GM12878 (cell line): ENCODE results near the gene QSOX1. TPM values are rescaled to one million over a fixed set of nuclear protein-coding genes. Genes with fewer than 3 reads are reported as not detected.

Source experiments
- ATAC-seq: fragments of 200-7000 bp; cut with Tn5 transposase; 3 replicates; pipeline ENCODE4 v1.9.1; 2020; ENCODE audit warnings: mild to moderate bottlenecking, moderate library complexity
- BruUV-seq: library from RNA; stranded (reverse); fragments of 400-500 nt; replicated peaks from 2 replicates; lab custom pipeline; 2021; lab: Mats Ljungman, UMichigan
- CTCF ChIA-PET: fragments of 300-600 bp; sonication (Branson Sonifier 250); formaldehyde crosslinking; extraction: SDS; loops from one replicate; lab custom pipeline; 2021; ENCODE audit warnings: inconsistent platforms; lab: Yijun Ruan, JAX
- POLR2A ChIA-PET: fragments of 350-600 bp; formaldehyde crosslinking; extraction: SDS; loops from one replicate; lab custom pipeline; 2021; ENCODE audit warnings: inconsistent platforms; lab: Charles Lee
- RAD21 ChIA-PET: fragments of 300-600 bp; sonication (Branson Sonifier 250); formaldehyde crosslinking; loops from one replicate; lab custom pipeline; 2023; ENCODE audit warnings: antibody characterized with exemption; ENCODE audit not compliant: unreplicated experiment; lab: Charles Lee
- SMC1A ChIA-PET: fragments of 300-600 bp; sonication (Branson Sonifier 250); formaldehyde crosslinking; loops from one replicate; lab custom pipeline; 2023; ENCODE audit not compliant: unreplicated experiment, uncharacterized antibody; lab: Charles Lee
- DNase-seq: peaks from one replicate; pipeline ENCODE4 v3.0.0-alpha.2; 2011; ENCODE audit warnings: low read depth, low spot score
- FAIRE-seq: peaks from 3 replicates; lab custom pipeline; 2011; peaks lifted over from hg19 to GRCh38; lab: Jason Lieb, UNC
- H2AFZ ChIP-seq: 2 replicates; pipeline ENCODE4 v1.6.0; 2011; ENCODE audit warnings: low read depth, low read length, control low read depth; ENCODE audit not compliant: control insufficient read depth
- H3K27ac ChIP-seq: 2 replicates; pipeline ENCODE4 v1.5.1; 2011; ENCODE audit warnings: control low read depth; ENCODE audit not compliant: control insufficient read depth, insufficient read depth
- H3K27me3 ChIP-seq, 2 experiments: replicated peaks in 1 of 2; 2 replicates each; pipeline versions ENCODE4 v1.6.0 to v1.6.1; 2011; ENCODE audit warnings: low read length in 1 of 2; ENCODE audit not compliant: control insufficient read depth in 2 of 2, insufficient read depth in 2 of 2
- H3K36me3 ChIP-seq, 2 experiments: 2 replicates each; pipeline ENCODE4 v1.5.1; 2011; ENCODE audit warnings: low read length in 1 of 2; ENCODE audit not compliant: control insufficient read depth in 2 of 2, insufficient read depth in 2 of 2
- H3K4me1 ChIP-seq: 2 replicates; pipeline ENCODE4 v1.6.1; 2011; ENCODE audit warnings: mild to moderate bottlenecking, low read length, moderate library complexity, mixed read lengths; ENCODE audit not compliant: control insufficient read depth, insufficient read depth
- H3K4me2 ChIP-seq: 2 replicates; pipeline ENCODE4 v1.6.0; 2011; ENCODE audit warnings: control low read depth; ENCODE audit not compliant: control insufficient read depth, insufficient read depth
- H3K4me3 ChIP-seq: fragments of 200-600 bp; sonication (generic); 2 replicates; pipeline ENCODE4 v1.5.1; 2016
- H3K79me2 ChIP-seq: 2 replicates; pipeline ENCODE4 v1.6.0; 2011; ENCODE audit warnings: low read length; ENCODE audit not compliant: control insufficient read depth, insufficient read depth
- H3K9ac ChIP-seq: 2 replicates; pipeline ENCODE4 v1.8.0; 2011; ENCODE audit warnings: low read length, control low read depth, mixed read lengths; ENCODE audit not compliant: control insufficient read depth, insufficient read depth
- H3K9me3 ChIP-seq: replicated peaks from 3 replicates; pipeline ENCODE4 v1.5.1; 2011; ENCODE audit warnings: mild to moderate bottlenecking, low read length; ENCODE audit not compliant: control insufficient read depth, insufficient read depth
- H4K20me1 ChIP-seq: 2 replicates; pipeline ENCODE4 v1.6.0; 2011; ENCODE audit not compliant: control insufficient read depth, insufficient read depth
- ASH2L ChIP-seq: fragments of 300-600, 200-600 bp; sonication (generic); IDR thresholded peaks from 2 replicates; pipeline ENCODE4 v1.6.1; 2017; ENCODE audit warnings: low read depth, mild to moderate bottlenecking, borderline replicate concordance
- BMI1 ChIP-seq: fragments of 450-650 bp; IDR thresholded peaks from 2 replicates; pipeline ENCODE4 v1.6.1; 2016; ENCODE audit warnings: mild to moderate bottlenecking, moderate library complexity, borderline replicate concordance
- BRCA1 ChIP-seq: IDR thresholded peaks from 2 replicates; pipeline ENCODE4 v1.6.1; 2011; ENCODE audit warnings: low read depth, low read length, improper control_type of control experiment
- CHD4 ChIP-seq: fragments of 200-600 bp; sonication (generic); IDR thresholded peaks from 2 replicates; pipeline ENCODE4 v1.6.1; 2016; ENCODE audit warnings: mild to moderate bottlenecking
- CUX1 ChIP-seq: IDR thresholded peaks from 2 replicates; pipeline ENCODE4 v1.6.1; 2012; ENCODE audit warnings: improper control_type of control experiment, low read depth, low read length; ENCODE audit not compliant: insufficient replicate concordance
- HDGF ChIP-seq: fragments of 450-650 bp; IDR thresholded peaks from 2 replicates; pipeline ENCODE4 v1.6.1; 2016; ENCODE audit warnings: antibody characterized with exemption
- KAT2A ChIP-seq: conservative IDR thresholded peaks from 2 replicates; pipeline ENCODE4 v1.6.1; 2011; ENCODE audit warnings: low read depth, low read length; ENCODE audit not compliant: control insufficient read depth
- KLF5 ChIP-seq: fragments of 450-650 bp; IDR thresholded peaks from 2 replicates; pipeline ENCODE4 v1.6.1; 2014; ENCODE audit warnings: mild to moderate bottlenecking; ENCODE audit not compliant: partially characterized antibody
- MEF2B ChIP-seq: fragments of 450-650 bp; IDR thresholded peaks from 2 replicates; pipeline ENCODE4 v1.6.1; 2018; ENCODE audit warnings: mild to moderate bottlenecking, moderate library complexity; ENCODE audit not compliant: partially characterized antibody, poor library complexity, severe bottlenecking
- POLR2AphosphoS5 ChIP-seq: IDR thresholded peaks from 2 replicates; pipeline ENCODE4 v1.6.1; 2011; ENCODE audit warnings: mild to moderate bottlenecking, low read length, inconsistent platforms
- RCOR1 ChIP-seq: conservative IDR thresholded peaks from 2 replicates; pipeline ENCODE4 v1.6.1; 2012; ENCODE audit warnings: low read depth, low read length, improper control_type of control experiment
- RFX5 ChIP-seq: IDR thresholded peaks from 2 replicates; pipeline ENCODE4 v1.6.1; 2011; ENCODE audit warnings: low read depth, low read length, improper control_type of control experiment
- SMAD1 ChIP-seq: fragments of 450-650 bp; IDR thresholded peaks from 2 replicates; pipeline ENCODE4 v1.6.1; 2018; ENCODE audit warnings: mild to moderate bottlenecking, low read depth; ENCODE audit not compliant: partially characterized antibody
- STAT1 ChIP-seq: fragments of 450-650 bp; conservative IDR thresholded peaks from 2 replicates; pipeline ENCODE4 v1.6.1; 2014; ENCODE audit warnings: antibody characterized with exemption, mild to moderate bottlenecking
- SUZ12 ChIP-seq: fragments of 200-600 bp; sonication (generic); IDR thresholded peaks from one replicate; pipeline ENCODE4 v1.6.1; 2018; ENCODE audit warnings: antibody characterized with exemption, mild to moderate bottlenecking; ENCODE audit not compliant: unreplicated experiment
- ZNF207 ChIP-seq: fragments of 450-650 bp; IDR thresholded peaks from 2 replicates; pipeline ENCODE4 v1.6.1; 2014; ENCODE audit warnings: antibody characterized with exemption, mild to moderate bottlenecking, borderline replicate concordance
- ZNF384 ChIP-seq: IDR thresholded peaks from 2 replicates; pipeline ENCODE4 v1.6.1; 2012; ENCODE audit warnings: low read depth, mild to moderate bottlenecking, low read length, improper control_type of control experiment, borderline replicate concordance
- WGBS: methylation state at CpG from one replicate; pipeline ENCODE4 v1.1.6; 2016; ENCODE audit warnings: low lambda C conversion rate; ENCODE audit not compliant: insufficient replicate concordance, insufficient coverage; ENCODE audit errors: missing lambda C conversion rate; 5-methylcytosine and 5-hydroxymethylcytosine counted together
- in situ Hi-C: fragments of 300-500 bp; cut with MboI; formaldehyde crosslinking; loops from 9 replicates; pipeline ENCODE4 v1.14.3; 2018; ENCODE audit warnings: mixed read lengths
- intact Hi-C: fragments of 100-400 bp; cut with micrococcal nuclease; formaldehyde crosslinking; loops from one replicate; pipeline ENCODE4 v1.14.2; 2022; ENCODE audit not compliant: unreplicated experiment
- polyA plus RNA-seq, 11 experiments: library from polyadenylated mRNA; depleted of rRNA in 4 of 11; unstranded in 6 of 11; stranded (reverse) in 5 of 11; fragments of >200 nt; fragmentation: Nextera tagmentation in 4 of 11; fragmentation: Illumina TruSeq in 1 of 11; extraction: Ambion mirVana in 4 of 11; extraction: Trizol in 1 of 11; gene quantifications; 1 replicate in 1 of 11; 2 replicates in 10 of 11; pipeline versions ENCODE4 v1.2.1 to v1.2.3, GENCODE V29; 2011 to 2016; ENCODE audit warnings: inconsistent platforms in 2 of 11, missing spikeins in 2 of 11, low read depth in 1 of 11
- total RNA-seq, 4 experiments: library from RNA; depleted of rRNA in 3 of 4; stranded (reverse); fragments of >200 nt in 3 of 4; fragmentation: Illumina TruSeq in 1 of 4; extraction: Trizol in 1 of 4; gene quantifications; 2 replicates each; pipeline versions ENCODE4 v1.2.1 to v1.2.3, GENCODE V29; 2013 to 2021

The QSOX1 gene
- total and polyA plus RNA-seq, 10 of the 15 experiments (the other 5 are each of a cell fraction or from before 2014, with no cell fraction given) = 1.8 to 31.3 (median 11.2) TPM

- Histone ChIP-seq H3K27ac (no peak overlapping the region), H3K4me3 (no peak overlapping the region), H3K79me2 (no peaks in the 10 kb centered on the region), H3K9ac (no peak overlapping the region), H3K9me3 (no peaks in the 10 kb centered on the region; the same call in 2 of the 3 replicates), H3K36me3 (no peaks in the 10 kb centered on the region), H4K20me1 (no peaks in the 10 kb centered on the region), H2AFZ (no peak overlapping the region), H3K27me3 (no peaks in the 10 kb centered on the region), H3K4me1 (no peaks in the 10 kb centered on the region), H3K4me2 (no peak overlapping the region)
- BruUV-seq = no TSS peak
- intact Hi-C loops = no loop called here
- no peak for FAIRE-seq
- DNase-seq = no peak
- no peak for TF ChIP-seq ZNF384
- no peak for TF ChIP-seq HDGF
- TF ChIP-seq MEF2B = no peak
- no peak for TF ChIP-seq ASH2L
- no peak for TF ChIP-seq POLR2AphosphoS5
- no peak for TF ChIP-seq RFX5
- no peak for TF ChIP-seq BRCA1
- TF ChIP-seq BMI1 = no peak
- no peak for TF ChIP-seq CUX1
- no peak for TF ChIP-seq KAT2A
- TF ChIP-seq SUZ12 = no peak
- TF ChIP-seq ZNF207 = no peak
- TF ChIP-seq KLF5 = no peak
- no peak for TF ChIP-seq CHD4
- no peak for TF ChIP-seq SMAD1
- TF ChIP-seq RCOR1 = no peak
- TF ChIP-seq STAT1 = no peak
- RAD21 ChIA-PET = interaction anchor here (0.7 to 1.3 kb wide), 2 partner anchors 46 to 431 kb away, joined by 4 read pairs; no protein-coding TSS in a partner anchor
- ATAC-seq = no peak
- POLR2A ChIA-PET = no interaction called here
- WGBS = 0% methylated on average over 1 of the region's 1 CpG
- SMC1A ChIA-PET = no interaction called here
- CTCF ChIA-PET = interaction anchor here (1.0 kb wide), 1 partner anchor 266 kb away, joined by 3 read pairs; no protein-coding TSS in a partner anchor
- in situ Hi-C loops = no loop called here
Measured at GRCh38 chr1:180133193-180133592, 21.5 kb upstream of the QSOX1 start.
